Motor neuron (in vitro differentiated cells): ENCODE data around the gene MAML3. TPM values are rescaled to one million over a fixed set of nuclear protein-coding genes. Genes with fewer than 3 reads are reported as not detected.
A peak's percentile ranks its signal among the peaks of the same experiment; 100 is the strongest.

ENCODE experiments used
- ATAC-seq, 8 experiments: fragments of 200-7000 bp; cut with Tn5 transposase; replicated peaks in 6 of 8; 2 replicates each; pipeline ENCODE4 v1.8.0; 2021; ENCODE audit warnings: mild to moderate bottlenecking in 8 of 8, moderate library complexity in 8 of 8
- H3K27ac ChIP-seq, 2 donors: fragments of 250-450 bp; sonication (Bioruptor Pico); 2 replicates each; pipeline ENCODE4 v1.9.0; 2021; ENCODE audit warnings: antibody characterized with exemption in 2 of 2, mild to moderate bottlenecking in 2 of 2, moderate library complexity in 1 of 2
- H3K4me1 ChIP-seq, 2 donors: fragments of 250-450 bp; sonication (Bioruptor Pico); replicated peaks in 1 of 2; 2 replicates each; pipeline ENCODE4 v1.6.1; 2021; ENCODE audit warnings: antibody characterized with exemption in 2 of 2, mild to moderate bottlenecking in 2 of 2, moderate library complexity in 1 of 2
- H3K4me3 ChIP-seq, 5 donors: fragments of 250-450 bp; sonication (Bioruptor Pico); 2 replicates each; pipeline ENCODE4 v1.9.0; 2021; ENCODE audit warnings: antibody characterized with exemption in 5 of 5, mild to moderate bottlenecking in 5 of 5, moderate library complexity in 4 of 5
- WGBS, 10 experiments: fragments of 450-650 bp; shearing (Covaris generic); methylation state at CpG; one replicate each; pipeline ENCODE4 v1.0.0; 2022; 5-methylcytosine and 5-hydroxymethylcytosine counted together
- in situ Hi-C, 9 experiments: fragments of 400-800 bp; cut with MboI; loops; one replicate each; pipeline ENCODE4 v1.15.0; 2021; ENCODE audit warnings: low sequenced_read_pairs in 9 of 9, low pct_unique_long_range_greater_than_20kb in 2 of 9; ENCODE audit not compliant: unreplicated experiment in 9 of 9
- total RNA-seq, 8 experiments: library from RNA; unstranded; fragments of 300-600 nt; gene quantifications; 2 replicates each; pipeline versions ENCODE4 v1.2.3 to v1.2.4, GENCODE V29; 2022

The MAML3 gene
- total RNA-seq, 8 experiments from 2014 or later, result 1.7 to 24.0 (median 12.9) TPM

DNA sequence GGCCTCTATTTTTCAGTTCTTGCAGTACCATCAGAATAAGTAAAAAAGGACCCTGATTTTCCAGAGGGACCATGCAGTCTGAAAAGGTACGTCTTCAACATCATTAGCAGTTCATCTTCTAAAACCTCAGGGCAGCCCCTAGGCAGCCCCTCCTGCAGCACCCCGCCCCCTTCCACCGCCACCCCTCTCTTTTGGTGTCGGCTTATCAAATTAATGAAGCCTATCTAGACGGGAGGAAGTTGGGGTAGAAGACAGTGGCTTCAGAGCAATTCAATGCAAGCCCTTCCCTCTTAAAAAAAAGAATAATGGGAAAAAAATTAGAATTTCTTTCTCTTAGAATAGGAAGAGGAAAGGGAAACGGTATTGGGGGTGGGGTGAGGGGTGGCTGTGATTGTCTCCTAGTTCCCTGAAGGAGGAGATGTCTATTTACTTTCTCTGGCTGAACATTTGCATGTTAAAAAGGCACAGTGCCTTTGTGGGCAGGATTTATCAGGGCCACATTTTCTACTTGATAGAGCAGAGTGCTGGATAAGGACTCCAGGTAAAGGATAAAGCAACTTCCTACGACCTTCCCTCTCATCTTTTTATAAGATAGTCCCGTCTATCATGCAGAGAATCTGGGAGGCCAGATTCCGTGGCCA lies 329.0 kb downstream of the MAML3 start:
- Histone ChIP-seq H3K4me1 (peaks cover 54 to 57% of the 10 kb centered on the region in 2 donors), H3K4me3 (peak overlapping the region in 1 of 5 donors; percentile 18), H3K27ac (peak overlapping the region; percentile 85 to 92)
- peak in 5 of 8 experiments; percentile 32 to 60 (median 56) for ATAC-seq
- in situ Hi-C loops, result no loop called here
- WGBS, 10 experiments, result 0 to 60% (median 14%) methylated on average over 1 to 4 of the region's 9 CpGs; no CpG with 5 or more reads in 1 of the 10 experiments

DNA sequence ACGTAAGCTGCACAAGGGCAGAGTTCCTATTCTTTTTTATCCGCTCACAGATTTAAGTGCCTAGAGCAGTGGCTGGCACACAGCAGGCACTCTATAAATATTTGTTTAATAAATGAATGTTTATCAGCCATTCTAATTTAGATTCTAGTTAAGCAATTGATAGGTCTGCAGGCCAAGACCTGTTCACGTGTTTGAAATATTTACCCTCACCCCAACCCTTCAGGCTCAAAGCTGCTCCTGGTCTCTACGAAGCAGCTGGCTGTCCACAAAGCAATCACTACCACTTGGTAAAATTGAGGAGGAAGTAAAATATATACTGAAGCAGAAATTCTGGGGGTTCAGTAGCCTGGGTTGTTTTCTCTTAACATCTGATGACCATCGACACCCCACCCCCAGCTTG lies 330.2 kb downstream of the MAML3 start:
- in situ Hi-C loops, result no loop called here
- H3K27ac ChIP-seq, result peak overlapping the region; percentile 85 to 92

DNA sequence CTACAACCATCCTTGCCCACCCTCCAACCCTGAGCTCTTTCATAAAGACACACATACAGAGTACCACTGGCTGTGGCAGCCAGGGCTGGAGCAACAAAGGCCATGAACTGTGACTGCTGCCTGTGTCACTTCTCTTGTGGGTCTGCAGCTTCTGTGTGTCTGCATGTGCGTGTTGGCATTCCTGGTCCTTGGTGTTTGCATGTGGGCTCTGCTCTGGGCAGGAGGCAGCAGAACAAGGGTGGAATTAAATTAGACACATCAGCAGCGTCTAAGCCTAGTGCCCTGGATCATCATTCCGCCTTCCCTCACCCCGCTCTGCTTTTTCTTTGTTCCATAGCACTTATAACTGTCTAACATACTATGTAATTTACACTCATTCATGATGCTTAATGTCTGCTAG lies 330.6 kb downstream of the MAML3 start:
- WGBS, 10 experiments, result 67 to 100% (median 92%) methylated on average over 1 to 3 of the region's 4 CpGs; no CpG with 5 or more reads in 4 of the 10 experiments
- in situ Hi-C loops, result no loop called here
- no peak for ATAC-seq
- H3K4me3 ChIP-seq, result no peak overlapping the region
- H3K4me1 ChIP-seq, result peaks cover 55 to 57% of the 10 kb centered on the region in 2 donors
- peak overlapping the region; percentile 85 to 92 for H3K27ac ChIP-seq

More for the DNA sequence above, 330.2 kb downstream of the MAML3 start:
- 57 to 90% (median 80%) methylated on average over 1 to 4 of the region's 5 CpGs for WGBS, 10 experiments
- Histone ChIP-seq H3K4me1 (peaks cover 54 to 57% of the 10 kb centered on the region in 2 donors), H3K4me3 (no peak overlapping the region)
- ATAC-seq, result no peak

GRCh38 chr4:139822391-139822790 lies 331.6 kb downstream of the MAML3 start:
- Histone ChIP-seq H3K27ac (peak overlapping the region; percentile 13 to 17), H3K4me1 (peaks cover 57 to 65% of the 10 kb centered on the region in 2 donors), H3K4me3 (no peak overlapping the region)
- WGBS, 10 experiments, result 33 to 94% (median 81%) methylated on average over 1 to 3 of the region's 4 CpGs; no CpG with 5 or more reads in 6 of the 10 experiments
- ATAC-seq, result no peak
- in situ Hi-C loops, result no loop called here

DNA sequence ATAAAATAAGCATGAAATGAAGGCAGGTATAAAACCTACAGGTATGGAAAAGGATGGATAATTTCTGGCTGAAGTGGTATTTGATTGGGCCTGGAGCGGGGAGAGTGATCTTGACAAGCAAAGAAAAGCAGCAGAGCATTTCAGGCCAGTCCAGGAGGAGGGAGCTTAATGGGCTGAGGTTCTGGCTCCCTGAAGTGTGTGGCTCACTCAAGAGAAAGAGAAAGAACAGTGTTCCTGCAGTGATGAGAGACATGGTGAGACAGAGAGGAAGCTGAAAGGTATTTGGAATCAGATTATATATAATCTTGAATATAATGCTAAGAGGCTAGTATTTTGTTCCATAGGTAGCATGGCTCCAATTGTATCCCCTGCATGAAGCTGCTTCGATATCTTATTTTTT lies 334.9 kb downstream of the MAML3 start:
- H3K27ac ChIP-seq, result no peak overlapping the region
- no peak for ATAC-seq
- H3K4me1 ChIP-seq, result peaks cover 55 to 57% of the 10 kb centered on the region in 2 donors
- no peak overlapping the region for H3K4me3 ChIP-seq
- WGBS, 10 experiments, result 57 to 100% (median 92%) methylated on average over 1 to 2 of the region's 2 CpGs; no CpG with 5 or more reads in 1 of the 10 experiments
- in situ Hi-C loops, result no loop called here

GRCh38 chr4:139817657-139818452 lies 336.1 kb downstream of the MAML3 start:
- Histone ChIP-seq H3K4me3 (no peak overlapping the region), H3K4me1 (peaks cover 53 to 55% of the 10 kb centered on the region in 2 donors), H3K27ac (peak overlapping the region; percentile 5 to 96)
- peak in 1 of 8 experiments; percentile 16 for ATAC-seq
- 20 to 100% (median 94%) methylated on average over 1 to 6 of the region's 6 CpGs; no CpG with 5 or more reads in 1 of the 10 experiments for WGBS, 10 experiments
- in situ Hi-C loops, result no loop called here

DNA sequence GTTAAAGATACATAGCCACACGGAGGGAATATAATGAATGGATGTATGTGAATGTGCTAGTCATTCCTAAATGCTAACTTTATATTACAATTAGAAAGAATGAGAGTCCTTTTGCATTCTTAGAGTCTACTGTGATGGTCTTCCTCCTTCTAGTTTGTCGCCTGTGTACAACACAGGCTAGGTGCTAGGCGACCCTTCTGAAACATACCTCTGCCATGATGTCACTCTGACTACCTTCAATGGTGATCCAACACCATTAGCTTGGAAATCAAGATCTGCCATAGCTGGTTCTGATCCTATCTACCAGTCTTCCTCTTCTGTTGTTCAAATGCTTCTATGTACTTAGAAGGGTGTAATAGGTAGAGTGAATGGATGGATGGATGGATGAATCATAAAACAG lies 337.1 kb downstream of the MAML3 start:
- peaks cover 48 to 49% of the 10 kb centered on the region in 2 donors for H3K4me1 ChIP-seq
- peak overlapping the region; percentile 96 to 98 for H3K27ac ChIP-seq
- peak in 3 of 8 experiments; percentile 1 to 6 (median 4) for ATAC-seq
- H3K4me3 ChIP-seq, result peak overlapping the region in 2 of 5 donors; percentile 36 to 40
- in situ Hi-C loops, result no loop called here
- WGBS, 10 experiments, result 0 to 100% (median 71%) methylated on average over 1 to 2 of the region's 3 CpGs; no CpG with 5 or more reads in 3 of the 10 experiments

DNA sequence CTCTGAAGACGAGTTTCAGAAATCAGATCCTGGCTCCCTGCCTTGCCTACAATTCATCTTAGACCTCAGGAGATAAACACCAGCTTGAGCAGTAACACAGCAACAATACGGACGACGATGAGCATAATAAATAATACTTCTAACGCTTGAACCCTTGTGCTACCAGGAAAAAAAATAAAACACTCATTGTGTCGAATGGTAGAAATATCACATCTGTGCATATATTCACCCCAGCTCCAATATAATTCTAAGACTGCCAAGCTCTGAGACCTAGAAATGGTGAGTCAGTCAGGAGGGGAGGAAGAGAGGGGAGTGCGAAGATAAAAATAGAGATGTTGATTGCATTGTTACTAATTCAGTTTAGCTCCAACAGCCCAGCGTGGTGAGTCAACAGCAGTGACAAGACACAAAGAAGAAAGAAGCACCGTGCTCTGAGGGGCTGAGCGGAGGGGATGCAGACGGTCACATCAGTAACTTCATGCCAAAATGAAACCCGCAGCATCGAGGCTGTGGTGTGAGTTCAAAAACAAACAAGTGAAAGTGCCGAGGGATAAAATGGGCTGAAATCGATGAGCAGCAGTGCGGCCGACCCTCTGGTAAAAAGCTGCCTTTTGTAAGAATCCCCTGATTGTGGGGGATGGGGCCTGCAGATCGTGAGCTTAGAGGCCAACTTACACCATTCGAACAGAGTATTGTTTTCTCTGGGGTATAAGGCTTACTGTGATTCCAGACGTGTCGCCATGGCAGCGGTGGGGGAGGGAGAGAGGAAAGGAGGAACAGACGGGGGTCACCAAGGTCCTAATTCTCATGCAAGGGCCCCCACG lies 338.0 kb downstream of the MAML3 start:
- ATAC-seq, result peak; percentile 88 to 98 (median 94)
- peak overlapping the region; percentile 15 to 40 (median 27) for H3K4me3 ChIP-seq
- WGBS, 10 experiments, result 0 to 18% (median 2%) methylated on average over 3 to 17 of the region's 24 CpGs
- in situ Hi-C loops, result no loop called here
- peaks cover 48 to 49% of the 10 kb centered on the region in 2 donors for H3K4me1 ChIP-seq
- peak overlapping the region; percentile 96 to 98 for H3K27ac ChIP-seq

- 37 to 100% (median 58%) methylated on average over 1 to 8 of the region's 8 CpGs; no CpG with 5 or more reads in 2 of the 10 experiments for WGBS, 10 experiments
- Histone ChIP-seq H3K4me3 (no peak overlapping the region), H3K27ac (peak overlapping the region; percentile 96 to 98), H3K4me1 (peaks cover 53% of the 10 kb centered on the region in 2 donors)
- in situ Hi-C loops, result no loop called here
- ATAC-seq, result peak in 1 of 8 experiments; percentile 36
These were observed 339.5 kb downstream of the MAML3 start for GRCh38 chr4:139814323-139815015.

DNA sequence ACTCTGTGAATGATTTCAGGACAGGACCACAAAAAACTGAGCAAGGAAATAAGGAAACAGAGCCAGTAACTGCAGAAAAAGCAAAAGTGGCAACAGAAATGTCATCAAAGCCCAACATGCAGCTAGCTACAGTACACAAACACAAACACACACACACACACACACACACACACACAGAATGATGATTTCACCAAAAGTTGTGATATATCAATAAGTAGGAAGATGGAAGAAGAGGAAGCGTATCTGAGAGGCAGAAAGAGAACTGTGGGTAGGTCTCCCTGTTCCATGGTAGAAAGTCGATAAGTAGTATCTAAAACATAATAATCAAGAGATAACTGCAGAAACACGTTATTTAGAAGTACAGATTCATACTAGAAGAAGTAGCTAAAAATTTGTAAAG lies 340.1 kb downstream of the MAML3 start:
- in situ Hi-C loops, result no loop called here
- no peak for ATAC-seq
- 67 to 94% (median 81%) methylated on average over 2 to 3 of the region's 3 CpGs; no CpG with 5 or more reads in 4 of the 10 experiments for WGBS, 10 experiments
- Histone ChIP-seq H3K4me1 (peaks cover 59% of the 10 kb centered on the region in 2 donors), H3K27ac (peak overlapping the region; percentile 96 to 98), H3K4me3 (no peak overlapping the region)

- H3K27ac ChIP-seq, result no peak overlapping the region
- 40 to 100% (median 88%) methylated on average over 1 of the region's 1 CpG; no CpG with 5 or more reads in 5 of the 10 experiments for WGBS, 10 experiments
These were observed 343.3 kb downstream of the MAML3 start for GRCh38 chr4:139810710-139811109.

DNA sequence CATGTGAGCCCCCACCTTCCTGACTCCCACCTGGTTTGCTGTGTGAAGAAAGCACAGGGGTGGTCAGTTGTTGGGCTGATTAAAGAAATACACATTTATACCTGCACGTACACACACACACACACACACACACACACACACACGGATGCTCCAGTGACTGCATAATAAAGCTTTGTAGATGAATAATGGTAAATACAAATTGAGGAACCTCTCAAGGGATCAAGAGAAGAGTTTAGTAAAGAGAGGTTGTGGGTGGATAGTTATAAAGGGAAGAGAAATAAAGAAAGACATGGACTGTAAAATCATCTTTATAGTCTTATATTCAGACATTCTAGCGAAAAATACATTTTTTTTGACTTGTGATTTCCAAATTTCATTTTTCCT lies 344.2 kb downstream of the MAML3 start:
- in situ Hi-C loops, result no loop called here
- Histone ChIP-seq H3K4me3 (no peak overlapping the region), H3K27ac (peak overlapping the region; percentile 78 to 83), H3K4me1 (peaks cover 48 to 49% of the 10 kb centered on the region in 2 donors)
- WGBS, 10 experiments, result 60 to 100% (median 86%) methylated on average over 1 to 3 of the region's 3 CpGs
- no peak for ATAC-seq

More at GRCh38 chr4:139810710-139811109, 343.3 kb downstream of the MAML3 start:
- H3K4me3 ChIP-seq, result no peak overlapping the region
- in situ Hi-C loops, result no loop called here
- peaks cover 54 to 58% of the 10 kb centered on the region in 2 donors for H3K4me1 ChIP-seq
- ATAC-seq, result no peak
